ENCODE data around the gene XXYLT1. TPM values are rescaled to one million over a fixed set of nuclear protein-coding genes. Genes with fewer than 3 reads are reported as not detected.

XXYLT1 gene
- total RNA-seq, 4 donors from 2014 or later = 9.8 to 14.6 (median 13.9) TPM

DNA sequence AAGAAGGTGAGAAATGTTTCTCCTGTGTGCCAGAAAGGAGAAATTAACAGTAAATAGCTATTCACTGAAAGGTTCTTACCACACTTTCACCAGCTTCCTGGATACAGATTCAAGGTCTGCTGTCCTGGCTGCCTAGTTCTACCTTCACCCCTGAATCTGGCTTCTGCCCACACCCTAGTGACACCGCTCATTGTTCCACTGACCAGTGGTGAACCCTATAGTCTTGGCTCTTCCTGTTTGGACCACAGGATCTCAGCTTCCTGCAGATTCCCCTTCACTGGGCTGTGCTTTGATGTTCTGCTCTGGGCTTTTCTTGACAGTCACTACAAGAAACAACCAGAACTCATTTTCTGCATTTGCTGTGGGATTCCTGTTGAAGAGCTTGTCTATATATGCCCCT is 250.0 kb downstream of the XXYLT1 start:
- Histone ChIP-seq H3K27ac (no peak overlapping the region), H3K9me3 (no peaks in the 10 kb centered on the region), H3K36me3 (no peaks in the 10 kb centered on the region), H3K27me3 (no peaks in the 10 kb centered on the region), H3K4me1 (peaks cover 0 to 6% of the 10 kb centered on the region in 2 donors), H3K4me3 (replicated peaks in 1 of 3) (no peak overlapping the region)
- TF ChIP-seq POLR2A (IDR thresholded peaks at IDR 0.05) = no peak
- TF ChIP-seq, protein P1, sequence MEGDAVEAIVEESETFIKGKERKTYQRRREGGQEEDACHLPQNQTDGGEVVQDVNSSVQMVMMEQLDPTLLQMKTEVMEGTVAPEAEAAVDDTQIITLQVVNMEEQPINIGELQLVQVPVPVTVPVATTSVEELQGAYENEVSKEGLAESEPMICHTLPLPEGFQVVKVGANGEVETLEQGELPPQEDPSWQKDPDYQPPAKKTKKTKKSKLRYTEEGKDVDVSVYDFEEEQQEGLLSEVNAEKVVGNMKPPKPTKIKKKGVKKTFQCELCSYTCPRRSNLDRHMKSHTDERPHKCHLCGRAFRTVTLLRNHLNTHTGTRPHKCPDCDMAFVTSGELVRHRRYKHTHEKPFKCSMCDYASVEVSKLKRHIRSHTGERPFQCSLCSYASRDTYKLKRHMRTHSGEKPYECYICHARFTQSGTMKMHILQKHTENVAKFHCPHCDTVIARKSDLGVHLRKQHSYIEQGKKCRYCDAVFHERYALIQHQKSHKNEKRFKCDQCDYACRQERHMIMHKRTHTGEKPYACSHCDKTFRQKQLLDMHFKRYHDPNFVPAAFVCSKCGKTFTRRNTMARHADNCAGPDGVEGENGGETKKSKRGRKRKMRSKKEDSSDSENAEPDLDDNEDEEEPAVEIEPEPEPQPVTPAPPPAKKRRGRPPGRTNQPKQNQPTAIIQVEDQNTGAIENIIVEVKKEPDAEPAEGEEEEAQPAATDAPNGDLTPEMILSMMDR (IDR thresholded peaks at IDR 0.05) = no peak
- no peak for DNase-seq
- WGBS, 2 donors = 75 to 97% methylated on average over 1 of the region's 1 CpG
- intact Hi-C loops (cut with DNase I) = no loop called here

DNA sequence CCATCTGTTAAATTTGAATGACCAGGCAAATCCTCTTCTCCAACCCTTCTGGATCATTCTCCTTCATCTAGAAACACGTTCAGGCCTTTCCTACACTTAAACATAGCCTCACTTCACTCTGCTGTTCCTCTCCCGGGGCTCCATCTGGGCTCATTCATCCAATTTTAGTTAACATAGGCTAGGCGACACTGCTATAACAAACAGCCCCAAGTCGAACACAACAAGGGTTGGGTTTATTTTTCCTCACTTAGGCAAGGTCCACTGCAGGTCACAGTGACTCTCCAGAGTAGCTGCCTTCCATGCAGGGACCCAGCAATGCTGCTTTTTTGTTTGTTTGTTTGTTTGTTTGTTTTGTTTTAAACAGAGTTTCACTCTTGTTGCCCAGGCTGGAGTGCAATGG is 250.8 kb downstream of the XXYLT1 start:
- Histone ChIP-seq H3K4me1 (peaks cover 0 to 6% of the 10 kb centered on the region in 2 donors), H3K4me3 (replicated peaks in 1 of 3) (no peak overlapping the region), H3K9me3 (no peaks in the 10 kb centered on the region), H3K27me3 (no peaks in the 10 kb centered on the region), H3K36me3 (no peaks in the 10 kb centered on the region), H3K27ac (no peak overlapping the region)
- no peak for TF ChIP-seq POLR2A (IDR thresholded peaks at IDR 0.05)
- TF ChIP-seq, protein P1 (IDR thresholded peaks at IDR 0.05) = no peak
- intact Hi-C loops (cut with DNase I) = no loop called here
- WGBS, 2 donors = 90% methylated on average over 4 of the region's 4 CpGs
- no peak for DNase-seq

DNA sequence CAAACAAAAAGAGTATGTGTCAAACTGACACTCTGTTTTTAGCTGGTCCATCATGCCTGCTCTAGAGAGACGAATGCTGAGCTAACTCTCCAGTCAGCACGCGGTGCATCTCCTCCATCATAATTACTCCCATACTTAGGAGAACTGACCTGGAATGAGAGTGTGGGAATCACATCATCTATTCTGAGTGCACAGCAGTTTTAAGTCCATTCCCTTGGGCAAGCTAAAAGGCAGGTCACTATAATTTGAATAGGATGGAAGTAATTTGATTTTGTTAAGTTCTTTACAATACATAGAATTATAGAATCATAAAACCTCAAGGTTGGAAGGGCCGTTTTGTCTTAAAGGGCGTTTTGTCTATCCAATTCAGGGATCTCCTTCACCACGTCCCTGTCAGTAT is 251.6 kb downstream of the XXYLT1 start:
- Histone ChIP-seq H3K36me3 (no peaks in the 10 kb centered on the region), H3K9me3 (no peaks in the 10 kb centered on the region), H3K27me3 (no peaks in the 10 kb centered on the region), H3K27ac (no peak overlapping the region), H3K4me3 (replicated peaks in 1 of 3) (no peak overlapping the region), H3K4me1 (peaks cover 0 to 6% of the 10 kb centered on the region in 2 donors)
- TF ChIP-seq POLR2A (IDR thresholded peaks at IDR 0.05) = no peak
- TF ChIP-seq, protein P1 (IDR thresholded peaks at IDR 0.05) = no peak
- intact Hi-C loops (cut with DNase I) = no loop called here
- DNase-seq = no peak
- WGBS, 2 donors = 88 to 90% methylated on average over 6 of the region's 6 CpGs

Small RNA genes lying within 50 kb of the gene (microRNA-seq; reads per million reads assigned to microRNA genes)
- not detected for gene MIR3137

Small RNA genes lying within 50 kb of the gene (small RNA-seq; reads per million reads assigned to genes)
- gene MIR3137 (not detected), gene RN7SL36P (not detected), gene RNU6-25P (not detected)

Other genes starting within 250 kb of the XXYLT1 start
- 100 to 1,000 TPM in 1 of 4 donors, 10 to 100 TPM in 3; 61.7 to 685 (median 71.3) TPM for gene ACAP2, start 171.9 kb upstream of the XXYLT1 start, total RNA-seq